Osteocyte (in vitro differentiated cells): ENCODE measurements around the gene CEP135. TPM values are rescaled to one million over a fixed set of nuclear protein-coding genes. Genes with fewer than 3 reads are reported as not detected.
"Not testable (repeated sequence)": the region's sequence is repeated elsewhere in the genome, so short reads cannot be mapped to it uniquely, and the experiment has no call there.

Experiments
- DNase-seq: peaks from one replicate; pipeline ENCODE4 v3.0.0; 2021; ENCODE audit warnings: mixed read lengths; ENCODE audit not compliant: unreplicated experiment; ENCODE audit errors: extremely low spot score
- H3K27ac Mint-ChIP-seq: one replicate; pipeline ENCODE4 v1.8.0; 2021; ENCODE audit warnings: mild to moderate bottlenecking, mixed read lengths; ENCODE audit not compliant: unreplicated experiment
- H3K27me3 Mint-ChIP-seq: one replicate; pipeline ENCODE4 v1.8.0; 2021; ENCODE audit warnings: mixed read lengths; ENCODE audit not compliant: unreplicated experiment
- H3K36me3 Mint-ChIP-seq: one replicate; pipeline ENCODE4 v1.8.0; 2021; ENCODE audit warnings: mixed read lengths; ENCODE audit not compliant: unreplicated experiment
- H3K4me1 Mint-ChIP-seq: one replicate; pipeline ENCODE4 v1.8.0; 2021; ENCODE audit warnings: mixed read lengths; ENCODE audit not compliant: unreplicated experiment
- H3K4me3 Mint-ChIP-seq: one replicate; pipeline ENCODE4 v1.8.0; 2021; ENCODE audit warnings: mild to moderate bottlenecking, moderate library complexity, mixed read lengths; ENCODE audit not compliant: unreplicated experiment
- H3K9me3 Mint-ChIP-seq: one replicate; pipeline ENCODE4 v1.8.0; 2021; ENCODE audit warnings: mixed read lengths; ENCODE audit not compliant: unreplicated experiment
- total RNA-seq: library from RNA; stranded (reverse); gene quantifications from 2 replicates; pipeline ENCODE4 v1.2.1, GENCODE V29; 2021
- TF ChIP-seq, protein P1 (sequence below): fragments of 200-600 bp; sonication (generic); IDR thresholded peaks from 2 replicates; pipeline ENCODE4 v1.5.0; 2021; ENCODE audit warnings: antibody characterized with exemption, mild to moderate bottlenecking, moderate library complexity

The CEP135 gene
- total RNA-seq, 1 donor from 2014 or later, result 11.8 TPM

DNA sequence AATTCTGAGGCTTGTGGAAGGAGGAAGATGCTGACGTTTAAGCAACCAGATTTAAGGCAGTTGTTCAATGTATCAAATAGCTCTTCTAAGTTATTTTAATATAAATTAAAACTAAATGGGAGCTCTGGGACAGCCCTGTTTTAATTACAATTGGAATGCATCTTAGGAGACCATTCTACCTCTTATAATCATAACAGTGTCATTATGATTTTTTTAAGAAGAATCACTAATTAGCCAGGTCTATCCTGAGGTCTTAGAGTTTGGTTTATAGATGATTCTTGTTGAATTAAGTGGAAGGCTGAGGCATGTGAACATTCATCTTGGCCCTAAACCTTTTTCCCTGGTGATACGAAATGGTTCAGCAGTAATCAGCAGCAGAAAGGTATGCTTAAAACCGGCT lies 113.4 kb downstream of the CEP135 start:
- TF ChIP-seq, protein P1, sequence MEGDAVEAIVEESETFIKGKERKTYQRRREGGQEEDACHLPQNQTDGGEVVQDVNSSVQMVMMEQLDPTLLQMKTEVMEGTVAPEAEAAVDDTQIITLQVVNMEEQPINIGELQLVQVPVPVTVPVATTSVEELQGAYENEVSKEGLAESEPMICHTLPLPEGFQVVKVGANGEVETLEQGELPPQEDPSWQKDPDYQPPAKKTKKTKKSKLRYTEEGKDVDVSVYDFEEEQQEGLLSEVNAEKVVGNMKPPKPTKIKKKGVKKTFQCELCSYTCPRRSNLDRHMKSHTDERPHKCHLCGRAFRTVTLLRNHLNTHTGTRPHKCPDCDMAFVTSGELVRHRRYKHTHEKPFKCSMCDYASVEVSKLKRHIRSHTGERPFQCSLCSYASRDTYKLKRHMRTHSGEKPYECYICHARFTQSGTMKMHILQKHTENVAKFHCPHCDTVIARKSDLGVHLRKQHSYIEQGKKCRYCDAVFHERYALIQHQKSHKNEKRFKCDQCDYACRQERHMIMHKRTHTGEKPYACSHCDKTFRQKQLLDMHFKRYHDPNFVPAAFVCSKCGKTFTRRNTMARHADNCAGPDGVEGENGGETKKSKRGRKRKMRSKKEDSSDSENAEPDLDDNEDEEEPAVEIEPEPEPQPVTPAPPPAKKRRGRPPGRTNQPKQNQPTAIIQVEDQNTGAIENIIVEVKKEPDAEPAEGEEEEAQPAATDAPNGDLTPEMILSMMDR, result no peak
- H3K27ac Mint-ChIP-seq, result no peak overlapping the region
- peaks cover 2% of the 10 kb centered on the region for H3K4me1 Mint-ChIP-seq

GRCh38 chr4:56062526-56063145 lies 113.9 kb downstream of the CEP135 start:
- TF ChIP-seq, protein P1, result no peak
- H3K4me3 Mint-ChIP-seq, result no peak overlapping the region
- no peak overlapping the region for H3K27ac Mint-ChIP-seq
- no peaks in the 10 kb centered on the region for H3K36me3 Mint-ChIP-seq
- H3K4me1 Mint-ChIP-seq, result no peaks in the 10 kb centered on the region
- no peak for DNase-seq
- H3K9me3 Mint-ChIP-seq, result no peaks in the 10 kb centered on the region
- no peaks in the 10 kb centered on the region for H3K27me3 Mint-ChIP-seq

More for the DNA sequence above, 113.4 kb downstream of the CEP135 start:
- H3K36me3 Mint-ChIP-seq, result no peaks in the 10 kb centered on the region
- no peak overlapping the region for H3K4me3 Mint-ChIP-seq
- no peaks in the 10 kb centered on the region for H3K27me3 Mint-ChIP-seq
- H3K9me3 Mint-ChIP-seq, result no peaks in the 10 kb centered on the region
- no peak for DNase-seq

- TF ChIP-seq, protein P1, result no peak
- H3K4me1 Mint-ChIP-seq, result no peaks in the 10 kb centered on the region
- DNase-seq, result no peak
- no peaks in the 10 kb centered on the region for H3K36me3 Mint-ChIP-seq
- H3K27ac Mint-ChIP-seq, result no peak overlapping the region
- peaks cover 6% of the 10 kb centered on the region for H3K9me3 Mint-ChIP-seq
- H3K4me3 Mint-ChIP-seq, result no peak overlapping the region
- no peaks in the 10 kb centered on the region for H3K27me3 Mint-ChIP-seq
Measured at GRCh38 chr4:56066493-56066892, 117.7 kb downstream of the CEP135 start.

- DNase-seq, result no peak
- Mint-ChIP-seq H3K9me3 (peaks cover 6% of the 10 kb centered on the region), H3K4me3 (no peak overlapping the region), H3K4me1 (no peaks in the 10 kb centered on the region), H3K36me3 (no peaks in the 10 kb centered on the region), H3K27me3 (no peaks in the 10 kb centered on the region), H3K27ac (no peak overlapping the region)
- TF ChIP-seq, protein P1, result no peak
Measured at GRCh38 chr4:56067826-56068225, 119.1 kb downstream of the CEP135 start.

DNA sequence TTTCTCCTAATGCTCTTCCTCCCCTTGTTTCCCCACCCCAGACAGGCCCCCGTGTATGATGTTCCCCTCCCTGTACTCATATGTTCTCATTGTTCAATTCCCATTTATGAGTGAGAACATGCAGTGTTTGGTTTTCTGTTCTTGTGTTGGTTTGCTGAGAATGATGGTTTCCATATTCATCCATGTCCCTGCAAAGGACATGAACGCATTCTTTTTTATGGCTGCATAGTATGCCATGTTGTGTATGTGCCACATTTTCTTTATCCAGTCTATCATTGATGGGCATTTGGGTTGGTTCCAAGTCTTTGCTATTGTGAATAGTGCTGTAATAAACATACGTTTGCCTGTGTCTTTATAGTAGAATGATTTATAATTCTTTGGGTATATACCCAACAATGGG lies 124.0 kb downstream of the CEP135 start:
- not testable (repeated sequence) for H3K9me3 Mint-ChIP-seq, H3K4me1 Mint-ChIP-seq, H3K4me3 Mint-ChIP-seq, H3K27ac Mint-ChIP-seq, H3K27me3 Mint-ChIP-seq, DNase-seq, H3K36me3 Mint-ChIP-seq

DNA sequence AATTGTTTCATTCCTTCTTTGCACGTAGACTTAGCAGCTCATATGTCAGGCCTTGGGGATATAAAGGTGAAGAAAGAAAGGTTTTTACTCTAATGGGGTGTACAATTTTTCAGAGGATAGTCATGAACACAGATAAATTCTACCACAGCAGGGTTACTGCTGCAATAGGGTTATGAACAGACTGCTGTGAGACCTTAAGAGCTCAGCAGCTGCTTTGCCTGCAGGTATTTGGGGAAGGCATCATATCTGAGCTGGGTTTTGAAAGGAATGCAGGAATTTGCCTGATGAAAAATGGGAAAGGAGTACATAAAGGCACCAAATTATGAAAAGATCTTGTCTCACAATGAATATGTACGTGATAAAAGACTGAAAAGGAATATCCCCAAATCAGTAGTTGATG lies 128.9 kb downstream of the CEP135 start:
- TF ChIP-seq, protein P1, result no peak
- H3K36me3 Mint-ChIP-seq, result no peaks in the 10 kb centered on the region
- no peak for DNase-seq
- H3K4me1 Mint-ChIP-seq, result peaks cover 34% of the 10 kb centered on the region
- H3K4me3 Mint-ChIP-seq, result no peak overlapping the region
- peak overlapping the region; percentile 32 for H3K27ac Mint-ChIP-seq
- peaks cover 5% of the 10 kb centered on the region for H3K27me3 Mint-ChIP-seq
- H3K9me3 Mint-ChIP-seq, result no peaks in the 10 kb centered on the region
